ENCODE data around the gene PDE4D.
A peak's percentile ranks its signal among the peaks of the same experiment; 100 is the strongest.
"Not testable (repeated sequence)": the region's sequence is repeated elsewhere in the genome, so short reads cannot be mapped to it uniquely, and the experiment has no call there.

Gene PDE4D

DNA sequence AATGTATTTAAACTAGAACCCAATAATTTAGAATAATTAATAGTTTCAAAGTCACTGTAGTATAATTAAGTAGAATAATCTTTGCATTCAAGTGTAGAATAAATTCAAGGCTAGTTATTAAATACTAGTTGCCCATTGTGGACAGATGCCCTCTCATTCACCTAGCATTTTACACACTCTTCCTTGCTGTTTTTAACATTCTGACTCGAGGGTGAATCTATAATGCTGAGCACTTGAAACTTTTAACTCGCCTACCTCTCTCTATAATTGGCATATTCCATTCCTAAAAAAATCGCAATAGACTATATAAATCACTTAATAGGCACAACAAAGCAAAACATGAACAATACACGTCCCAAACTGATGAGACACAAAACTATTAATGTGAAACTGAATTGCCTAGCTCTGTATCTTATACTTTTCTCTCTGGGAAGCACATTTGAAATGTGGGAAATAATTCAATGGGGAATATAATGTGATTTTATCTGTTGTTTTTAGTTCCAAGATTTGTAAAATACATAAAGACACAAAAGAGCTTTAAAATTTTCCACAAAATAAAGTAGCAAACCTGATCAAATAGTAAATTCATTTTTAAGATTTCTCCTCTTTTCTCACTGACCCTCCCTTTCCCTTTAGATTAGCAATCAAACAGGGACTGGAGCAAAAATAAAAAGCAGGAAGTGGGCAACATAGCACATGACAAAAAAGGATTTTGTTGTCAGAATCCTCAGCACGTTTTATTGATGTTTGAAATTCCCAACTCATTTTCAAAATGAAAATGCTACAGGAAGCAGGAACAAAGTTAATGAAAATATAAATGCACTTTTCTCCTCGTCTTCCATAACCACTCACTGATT, 295.6 kb downstream of the PDE4D start:
- Histone ChIP-seq H3K36me3 (ENCODE audit: insufficient read depth, low read length) (no peaks in the 10 kb centered on the region), H2AFZ (ENCODE audit: low read length, unreplicated experiment) (peak overlapping the region; percentile 85), H3K27me3 (ENCODE audit: insufficient read depth, low read length) (no peaks in the 10 kb centered on the region), H3K4me1 (ENCODE audit: control insufficient read depth, insufficient read depth, low read length, unreplicated experiment) (peaks cover 9% of the 10 kb centered on the region), H3K27ac (ENCODE audit: low read depth, low read length) (peak overlapping the region; percentile 68), H3K79me2 (ENCODE audit: control insufficient read depth, insufficient read depth, low read length, unreplicated experiment) (no peaks in the 10 kb centered on the region), H3K4me3 (ENCODE audit: low read depth, low read length) (peak overlapping the region; percentile 64)

GRCh38 chr5:59596586-59597350, 296.8 kb downstream of the PDE4D start:
- peaks cover 13% of the 10 kb centered on the region for H3K4me1 ChIP-seq (ENCODE audit: control insufficient read depth, insufficient read depth, low read length, unreplicated experiment)
- no peaks in the 10 kb centered on the region for H3K27me3 ChIP-seq (ENCODE audit: insufficient read depth, low read length)
- no peak overlapping the region; the same call in 1 of the 2 replicates for H3K4me3 ChIP-seq (ENCODE audit: low read depth, low read length)
- peak overlapping the region; percentile 38 for H2AFZ ChIP-seq (ENCODE audit: low read length, unreplicated experiment)
- H3K36me3 ChIP-seq (ENCODE audit: insufficient read depth, low read length): no peaks in the 10 kb centered on the region
- H3K79me2 ChIP-seq (ENCODE audit: control insufficient read depth, insufficient read depth, low read length, unreplicated experiment): no peaks in the 10 kb centered on the region
- H3K27ac ChIP-seq (ENCODE audit: low read depth, low read length): peak overlapping the region; percentile 68

DNA sequence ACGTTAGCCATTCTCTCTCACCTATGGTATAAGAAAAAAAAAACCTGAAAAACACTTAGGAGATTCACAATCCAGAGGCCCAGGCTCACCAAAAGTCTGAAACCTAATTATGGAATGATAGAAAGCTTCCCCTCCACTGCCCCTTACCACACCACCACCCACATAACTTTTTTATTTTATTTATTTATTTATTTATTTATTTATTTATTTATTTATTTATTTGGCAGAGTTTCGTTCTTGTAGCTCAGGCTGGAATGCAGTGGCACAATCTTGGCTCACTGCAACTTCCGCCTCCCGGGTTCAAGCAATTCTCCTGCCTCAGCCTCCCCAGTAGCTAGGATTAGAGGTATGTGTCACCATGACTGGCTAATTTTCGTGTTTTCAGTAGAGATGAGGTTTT, 299.4 kb downstream of the PDE4D start:
- not testable (repeated sequence) for H3K27ac ChIP-seq (ENCODE audit: low read depth, low read length); H3K36me3 ChIP-seq (ENCODE audit: insufficient read depth, low read length); H3K4me3 ChIP-seq (ENCODE audit: low read depth, low read length); H2AFZ ChIP-seq (ENCODE audit: low read length, unreplicated experiment); H3K79me2 ChIP-seq (ENCODE audit: control insufficient read depth, insufficient read depth, low read length, unreplicated experiment); H3K27me3 ChIP-seq (ENCODE audit: insufficient read depth, low read length)
- peaks cover 20% of the 10 kb centered on the region for H3K4me1 ChIP-seq (ENCODE audit: control insufficient read depth, insufficient read depth, low read length, unreplicated experiment)

- H3K27ac ChIP-seq (ENCODE audit: low read depth, low read length): no peak overlapping the region
- H3K79me2 ChIP-seq (ENCODE audit: control insufficient read depth, insufficient read depth, low read length, unreplicated experiment): no peaks in the 10 kb centered on the region
- H3K4me1 ChIP-seq (ENCODE audit: control insufficient read depth, insufficient read depth, low read length, unreplicated experiment): peaks cover 22% of the 10 kb centered on the region
- H3K27me3 ChIP-seq (ENCODE audit: insufficient read depth, low read length): no peaks in the 10 kb centered on the region
- H2AFZ ChIP-seq (ENCODE audit: low read length, unreplicated experiment): no peak overlapping the region
- no peaks in the 10 kb centered on the region for H3K36me3 ChIP-seq (ENCODE audit: insufficient read depth, low read length)
- no peak overlapping the region for H3K4me3 ChIP-seq (ENCODE audit: low read depth, low read length)
Measured at GRCh38 chr5:59593439-59594007, 300.0 kb downstream of the PDE4D start.

DNA sequence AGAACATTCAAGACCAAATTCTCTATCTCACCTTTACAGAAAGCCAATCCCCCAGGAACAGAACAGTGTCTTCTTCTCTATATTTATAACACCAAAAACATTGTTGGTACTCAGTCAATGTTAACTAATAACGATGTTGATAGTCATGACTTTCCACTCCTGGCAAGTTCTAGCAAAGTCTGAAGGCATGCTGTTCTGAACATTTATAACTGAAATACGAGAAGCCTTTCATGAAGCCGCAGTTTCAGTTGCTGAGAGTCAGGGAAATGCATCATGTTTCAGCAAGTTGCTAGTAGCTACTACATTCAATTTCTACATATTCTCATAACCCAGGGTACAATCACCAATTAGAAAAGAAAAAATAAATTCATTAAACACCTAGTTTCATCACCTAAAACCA, 301.4 kb downstream of the PDE4D start:
- Histone ChIP-seq H3K4me3 (ENCODE audit: low read depth, low read length) (no peak overlapping the region), H3K27ac (ENCODE audit: low read depth, low read length) (no peak overlapping the region)

DNA sequence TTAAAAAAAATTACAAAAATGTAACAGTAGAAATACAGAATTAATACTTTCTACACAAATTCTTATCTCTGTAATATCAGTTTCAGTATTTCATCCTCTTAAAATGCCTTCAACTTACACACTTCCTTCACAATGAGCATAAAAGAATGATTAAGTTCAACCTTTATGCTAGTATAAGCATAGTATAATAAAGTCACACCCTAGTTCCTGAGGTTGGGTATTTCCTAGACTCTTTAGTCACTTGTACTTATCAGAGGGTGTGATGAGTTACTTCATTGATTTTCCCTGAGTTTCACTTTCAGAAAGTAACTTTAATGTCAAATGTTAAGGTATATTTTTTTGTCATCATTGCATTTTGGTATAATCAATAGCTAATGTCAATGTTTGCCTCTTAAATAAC, 302.4 kb downstream of the PDE4D start:
- Histone ChIP-seq H3K27me3 (ENCODE audit: insufficient read depth, low read length) (no peaks in the 10 kb centered on the region), H3K36me3 (ENCODE audit: insufficient read depth, low read length) (no peaks in the 10 kb centered on the region), H3K4me3 (ENCODE audit: low read depth, low read length) (0 out of 2 replicates have a peak overlapping the region, but pooled peaks have one; percentile 7), H3K27ac (ENCODE audit: low read depth, low read length) (no peak overlapping the region), H3K79me2 (ENCODE audit: control insufficient read depth, insufficient read depth, low read length, unreplicated experiment) (no peaks in the 10 kb centered on the region), H3K4me1 (ENCODE audit: control insufficient read depth, insufficient read depth, low read length, unreplicated experiment) (peaks cover 30% of the 10 kb centered on the region), H2AFZ (ENCODE audit: low read length, unreplicated experiment) (peak overlapping the region; percentile 7)

More for the DNA sequence above, 301.4 kb downstream of the PDE4D start:
- Histone ChIP-seq H3K27me3 (ENCODE audit: insufficient read depth, low read length) (no peaks in the 10 kb centered on the region), H3K4me1 (ENCODE audit: control insufficient read depth, insufficient read depth, low read length, unreplicated experiment) (peaks cover 33% of the 10 kb centered on the region), H3K79me2 (ENCODE audit: control insufficient read depth, insufficient read depth, low read length, unreplicated experiment) (no peaks in the 10 kb centered on the region), H3K36me3 (ENCODE audit: insufficient read depth, low read length) (no peaks in the 10 kb centered on the region), H2AFZ (ENCODE audit: low read length, unreplicated experiment) (peak overlapping the region; percentile 6)

- Histone ChIP-seq H3K4me3 (ENCODE audit: low read depth, low read length) (no peak overlapping the region), H3K36me3 (ENCODE audit: insufficient read depth, low read length) (no peaks in the 10 kb centered on the region)
Measured at GRCh38 chr5:59588922-59589321, 304.6 kb downstream of the PDE4D start.

GRCh38 chr5:59587489-59588337, 305.8 kb downstream of the PDE4D start:
- Histone ChIP-seq H3K27me3 (ENCODE audit: insufficient read depth, low read length) (peaks cover 4% of the 10 kb centered on the region), H2AFZ (ENCODE audit: low read length, unreplicated experiment) (peak overlapping the region; percentile 57), H3K4me3 (ENCODE audit: low read depth, low read length) (peak overlapping the region; percentile 63), H3K79me2 (ENCODE audit: control insufficient read depth, insufficient read depth, low read length, unreplicated experiment) (no peaks in the 10 kb centered on the region), H3K4me1 (ENCODE audit: control insufficient read depth, insufficient read depth, low read length, unreplicated experiment) (peaks cover 30% of the 10 kb centered on the region), H3K27ac (ENCODE audit: low read depth, low read length) (no peak overlapping the region), H3K36me3 (ENCODE audit: insufficient read depth, low read length) (no peaks in the 10 kb centered on the region)

More at GRCh38 chr5:59588922-59589321, 304.6 kb downstream of the PDE4D start:
- H3K27ac ChIP-seq (ENCODE audit: low read depth, low read length): no peak overlapping the region
- H2AFZ ChIP-seq (ENCODE audit: low read length, unreplicated experiment): no peak overlapping the region
- H3K79me2 ChIP-seq (ENCODE audit: control insufficient read depth, insufficient read depth, low read length, unreplicated experiment): no peaks in the 10 kb centered on the region
- H3K27me3 ChIP-seq (ENCODE audit: insufficient read depth, low read length): peaks cover 4% of the 10 kb centered on the region
- peaks cover 30% of the 10 kb centered on the region for H3K4me1 ChIP-seq (ENCODE audit: control insufficient read depth, insufficient read depth, low read length, unreplicated experiment)

DNA sequence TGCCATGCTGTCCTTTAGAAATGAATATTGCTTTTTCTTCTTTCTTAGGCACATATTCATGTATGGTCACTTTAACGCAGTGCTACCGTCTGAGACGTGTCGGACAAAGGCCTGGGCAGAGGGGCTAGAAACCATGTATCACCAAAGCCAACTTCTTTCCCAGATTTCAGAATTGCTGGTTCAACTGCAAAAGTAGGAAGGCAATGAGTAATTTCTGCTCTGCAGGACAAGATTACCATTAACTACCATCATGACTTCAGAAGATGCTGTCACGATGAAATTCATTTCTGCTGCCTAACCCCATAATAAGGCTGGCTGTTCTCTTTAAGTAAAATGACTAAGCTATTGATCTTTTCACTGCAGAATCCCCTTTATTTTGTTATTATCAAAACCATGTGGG, 306.7 kb downstream of the PDE4D start:
- Histone ChIP-seq H3K4me1 (ENCODE audit: control insufficient read depth, insufficient read depth, low read length, unreplicated experiment) (peaks cover 26% of the 10 kb centered on the region), H3K79me2 (ENCODE audit: control insufficient read depth, insufficient read depth, low read length, unreplicated experiment) (no peaks in the 10 kb centered on the region), H3K27me3 (ENCODE audit: insufficient read depth, low read length) (peaks cover 4% of the 10 kb centered on the region), H3K27ac (ENCODE audit: low read depth, low read length) (no peak overlapping the region), H2AFZ (ENCODE audit: low read length, unreplicated experiment) (peak overlapping the region; percentile 13), H3K36me3 (ENCODE audit: insufficient read depth, low read length) (no peaks in the 10 kb centered on the region), H3K4me3 (ENCODE audit: low read depth, low read length) (peak overlapping the region; percentile 63)
